Adrenal gland (tissue), 5 donors: ENCODE data around the gene SSU72.
"Not testable (repeated sequence)": the region's sequence is repeated elsewhere in the genome, so short reads cannot be mapped to it uniquely, and the experiment has no call there.

ENCODE experiments used
- CTCF ChIP-seq, 6 experiments: fragments of 450-650 bp in 4 of 6; fragments of 200-600 bp in 2 of 6; sonication (generic) in 1 of 6; IDR thresholded peaks; 1 replicate in 5 of 6; 2 replicates in 1 of 6; pipeline versions ENCODE4 v1.5.1 to v1.8.0; 2016 to 2021; ENCODE audit warnings: antibody characterized with exemption in 6 of 6, mild to moderate bottlenecking in 2 of 6, moderate library complexity in 1 of 6
- POLR2A ChIP-seq, 2 donors: fragments of 450-650 bp; IDR thresholded peaks; one replicate each; pipeline ENCODE4 v1.6.1; 2017; ENCODE audit warnings: antibody characterized with exemption in 2 of 2, mild to moderate bottlenecking in 2 of 2, moderate library complexity in 1 of 2
- donor health status: DM: no; HTN: no; CAD: no.

DNA sequence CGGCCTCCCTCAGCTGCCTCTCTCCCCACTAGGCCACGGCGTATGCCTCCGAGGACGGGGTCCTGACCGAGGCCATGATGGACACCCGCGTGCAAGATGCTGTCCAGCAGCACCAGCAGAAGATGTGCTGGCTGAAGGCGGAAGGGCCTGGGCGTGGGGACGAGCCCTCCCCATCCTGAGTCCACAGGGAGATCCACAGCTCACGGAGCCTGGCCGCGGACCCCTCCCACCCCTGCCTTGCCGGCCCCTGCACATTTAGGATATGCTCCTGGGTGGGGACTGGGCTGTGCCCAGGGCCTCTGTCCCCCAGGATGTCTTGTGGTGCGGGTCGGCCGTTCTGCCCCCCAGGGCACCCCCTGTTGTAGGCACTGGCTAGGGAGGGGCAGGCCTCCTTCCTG, 40.8 kb downstream of the SSU72 start:
- TF ChIP-seq CTCF, POLR2A (IDR thresholded peaks at IDR 0.05): not testable (repeated sequence)
